Left renal pelvis (tissue), 4 donors: ENCODE measurements around the gene FZD8. TPM values are rescaled to one million over a fixed set of nuclear protein-coding genes. Genes with fewer than 3 reads are reported as not detected.

ENCODE experiments used
- DNase-seq, 4 donors: peaks; one replicate each; pipeline ENCODE4 v3.0.0-alpha.2; 2013; ENCODE audit warnings: low read depth in 4 of 4, low spot score in 3 of 4
- polyA plus RNA-seq, 4 donors: library from polyadenylated mRNA; unstranded; fragments of 120-200 nt; gene quantifications; one replicate each; pipeline ENCODE4 v1.2.1, GENCODE V29; 2013; ENCODE audit not compliant: insufficient read length in 4 of 4

FZD8 gene
- polyA plus RNA-seq, 4 donors, result 12.4 to 35.1 (median 14.0) TPM

- no peak for DNase-seq
Observed at GRCh38 chr10:35641676-35642034, 441 bp downstream of the FZD8 start.

GRCh38 chr10:35640951-35641675, 983 bp downstream of the FZD8 start:
- DNase-seq, result no peak

DNA sequence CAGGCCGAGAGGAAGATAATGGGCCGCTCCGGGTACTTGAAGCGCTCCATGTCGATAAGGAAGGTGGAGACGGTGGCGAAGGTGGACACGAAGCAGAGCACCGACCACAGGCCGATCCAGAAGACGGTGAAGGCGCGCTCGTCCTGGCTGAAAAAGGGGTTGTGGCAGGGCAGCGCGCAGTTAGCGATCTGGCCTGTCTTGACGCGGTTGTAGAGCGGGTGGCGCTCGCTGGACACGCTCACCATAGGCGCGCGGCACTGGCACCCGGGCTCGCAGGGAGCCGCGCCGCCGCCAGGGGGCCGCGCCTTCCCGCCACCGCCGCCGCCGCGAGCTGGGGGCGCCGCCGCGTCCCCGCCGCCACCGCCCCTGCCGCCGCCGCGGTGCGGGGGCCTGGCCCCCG, 1.6 kb downstream of the FZD8 start:
- no peak for DNase-seq

DNA sequence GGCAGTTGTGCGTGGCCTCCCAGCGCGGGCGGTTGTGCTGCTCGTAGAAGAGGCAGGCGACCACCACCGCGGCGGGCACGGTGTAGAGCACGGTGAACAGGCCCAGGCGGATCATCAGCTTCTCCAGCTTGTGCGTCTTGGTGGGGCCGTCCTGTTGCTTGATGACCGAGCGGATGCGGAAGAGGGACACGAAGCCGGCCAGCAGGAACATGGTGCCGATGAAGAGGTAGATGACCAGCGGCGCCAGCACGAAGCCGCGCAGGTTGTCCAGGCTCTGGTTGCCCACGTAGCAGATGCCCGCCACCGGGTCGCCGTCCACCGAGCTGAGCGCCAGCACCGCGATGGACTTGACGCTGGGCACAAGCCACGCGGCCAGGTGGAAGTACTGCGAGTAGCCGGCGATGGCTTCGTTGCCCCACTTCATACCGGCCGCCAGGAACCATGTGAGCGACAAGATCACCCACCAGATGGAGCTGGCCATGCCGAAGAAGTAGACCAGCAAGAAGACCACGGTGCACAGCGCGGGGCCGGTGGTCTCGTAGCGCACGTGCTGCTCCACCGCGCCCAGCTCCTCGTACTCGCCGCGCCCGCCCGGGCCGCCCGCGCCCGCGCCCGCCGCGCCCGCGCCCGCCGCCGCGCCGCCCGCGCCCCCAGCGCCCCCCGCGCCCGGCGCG, 2.2 kb downstream of the FZD8 start:
- no peak for DNase-seq

DNA sequence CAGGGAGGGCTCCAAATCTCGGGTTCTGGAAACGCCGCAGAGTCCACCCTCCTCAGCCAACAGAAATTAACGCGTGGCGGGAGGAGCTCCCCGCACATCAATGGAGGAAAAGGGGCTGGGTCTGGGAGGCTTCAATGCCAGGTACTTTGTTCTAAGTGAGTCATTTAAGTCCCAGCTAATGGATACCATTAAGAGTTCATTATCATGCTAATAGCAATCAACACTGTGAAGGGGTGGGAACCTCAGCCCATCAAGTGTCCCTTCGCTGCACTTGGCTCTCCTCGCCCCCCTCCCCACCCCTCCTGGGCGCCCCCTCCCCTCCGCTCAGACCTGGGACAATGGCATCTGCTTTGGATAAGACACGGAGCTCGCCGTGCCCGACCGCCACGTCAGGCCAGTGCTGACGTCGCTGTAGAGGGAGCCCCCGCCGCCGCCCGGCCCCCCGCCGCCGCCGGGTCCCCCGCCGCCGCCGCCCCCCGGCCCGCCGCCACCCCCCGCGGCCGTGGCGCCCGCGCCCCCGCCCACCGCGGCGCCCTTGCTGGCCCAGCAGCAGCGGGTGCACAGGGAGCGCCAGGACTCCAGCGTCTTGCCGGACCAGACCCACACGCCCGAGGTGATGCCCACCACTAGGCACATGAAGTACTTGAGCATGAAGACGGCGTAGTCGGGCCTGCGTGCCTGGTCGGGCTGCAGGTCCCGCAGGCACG, 2.9 kb downstream of the FZD8 start:
- DNase-seq, result no peak

GRCh38 chr10:35638101-35638500, 4.0 kb downstream of the FZD8 start:
- DNase-seq, result no peak

- DNase-seq, result no peak
Observed at GRCh38 chr10:35637462-35637861, 4.6 kb downstream of the FZD8 start.

DNA sequence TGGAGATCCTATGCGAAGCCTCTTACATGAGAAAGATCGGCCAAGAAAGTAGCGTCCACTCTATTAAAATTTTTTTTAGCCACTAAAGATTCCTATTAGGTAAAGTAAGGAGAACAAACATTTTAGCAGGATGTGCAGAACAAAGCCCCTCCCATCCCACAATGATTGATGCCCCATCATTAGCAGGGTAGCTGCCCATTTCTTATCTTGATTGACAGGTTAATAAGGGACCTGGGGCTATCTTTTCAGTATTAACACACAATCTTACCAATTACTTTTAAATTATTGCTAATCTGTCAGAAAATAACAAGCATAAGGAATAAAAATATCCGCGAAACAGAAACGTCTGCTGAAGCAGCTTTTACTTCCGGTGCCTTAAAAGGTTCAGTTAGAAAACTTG, 5.1 kb downstream of the FZD8 start:
- DNase-seq, result no peak

- DNase-seq, result no peak
Observed at GRCh38 chr10:35635576-35635975, 6.5 kb downstream of the FZD8 start.

- DNase-seq, result no peak
Observed at GRCh38 chr10:35633006-35633980, 8.8 kb downstream of the FZD8 start.

- DNase-seq, result no peak
Observed at GRCh38 chr10:35632027-35632426, 10.1 kb downstream of the FZD8 start.

DNA sequence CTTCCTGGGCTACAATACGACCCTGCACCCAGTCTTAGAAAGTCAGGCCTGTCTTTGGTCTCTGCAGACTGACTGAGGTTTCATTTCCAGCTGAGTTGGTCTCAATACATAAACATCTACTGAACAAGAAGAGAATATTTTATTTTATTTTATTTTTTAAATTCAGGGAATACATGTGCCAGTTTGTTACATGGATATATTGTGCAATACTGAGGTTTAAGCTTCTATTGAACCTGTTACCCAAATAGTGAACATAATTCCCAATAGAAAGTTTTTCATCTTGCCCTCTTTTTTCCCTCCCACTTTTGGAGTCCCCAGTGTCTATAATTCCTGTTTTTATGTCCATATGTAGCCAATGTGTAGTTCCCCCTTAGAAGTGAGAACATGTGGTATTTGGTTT, 10.7 kb downstream of the FZD8 start:
- no peak for DNase-seq

GRCh38 chr10:35626971-35627507, 15.1 kb downstream of the FZD8 start:
- no peak for DNase-seq

DNA sequence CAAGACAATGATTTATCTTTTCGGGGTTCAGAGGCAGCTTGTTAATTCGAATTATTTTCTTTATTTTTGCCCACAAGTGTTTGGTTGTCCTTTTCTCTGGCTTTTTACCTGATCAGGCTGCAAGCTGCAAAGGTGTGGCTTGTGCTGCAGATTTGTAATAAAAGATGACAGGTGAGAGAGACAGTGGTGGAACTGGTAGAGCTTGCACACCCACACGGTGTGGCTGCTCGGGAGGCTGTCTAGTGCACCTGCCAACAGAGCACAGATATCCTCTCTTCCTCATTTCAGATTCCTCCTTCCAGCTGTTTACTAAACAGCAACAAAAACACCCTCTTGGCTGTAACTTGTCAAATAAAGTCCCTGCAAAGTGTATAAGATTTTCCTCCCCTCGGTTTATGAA, 27.8 kb downstream of the FZD8 start:
- DNase-seq, result no peak

GRCh38 chr10:35613597-35614226, 28.4 kb downstream of the FZD8 start:
- DNase-seq, result no peak

- DNase-seq, result no peak
Observed at GRCh38 chr10:35613107-35613440, 29.0 kb downstream of the FZD8 start.

DNA sequence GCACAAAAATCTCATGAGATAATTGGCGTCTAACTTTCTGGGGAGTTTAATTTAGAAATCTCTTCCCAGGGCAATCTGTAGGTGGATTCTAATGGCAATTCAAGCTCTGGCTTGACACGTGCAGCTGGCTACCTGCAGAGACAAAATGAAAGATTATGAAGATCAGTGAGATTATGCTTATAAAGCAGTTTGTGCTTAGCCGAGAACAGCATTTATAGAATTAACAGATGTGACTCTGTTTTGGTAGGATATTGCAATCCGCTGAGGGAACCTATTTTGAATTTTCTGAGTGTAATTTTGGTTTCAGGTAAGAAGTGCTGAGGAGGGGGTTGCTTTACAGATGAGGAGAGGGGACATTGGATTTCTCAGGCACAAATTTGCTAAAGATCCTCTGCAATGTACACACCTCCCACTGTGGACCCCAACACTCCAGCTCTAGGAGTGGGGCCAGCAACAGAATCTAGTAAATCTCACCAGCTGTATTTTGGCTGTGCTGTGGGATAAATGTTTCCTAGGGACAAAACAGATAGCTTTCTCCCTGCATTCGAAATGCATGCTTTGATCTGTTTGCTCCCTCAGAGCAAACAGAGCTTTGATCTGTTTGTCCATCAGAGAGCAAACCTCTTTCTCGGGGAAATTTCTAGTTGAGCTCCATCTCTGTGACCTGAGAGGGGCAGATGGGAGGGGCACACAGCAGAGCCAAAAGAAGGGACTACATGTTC, 29.6 kb downstream of the FZD8 start:
- DNase-seq, result no peak

DNA sequence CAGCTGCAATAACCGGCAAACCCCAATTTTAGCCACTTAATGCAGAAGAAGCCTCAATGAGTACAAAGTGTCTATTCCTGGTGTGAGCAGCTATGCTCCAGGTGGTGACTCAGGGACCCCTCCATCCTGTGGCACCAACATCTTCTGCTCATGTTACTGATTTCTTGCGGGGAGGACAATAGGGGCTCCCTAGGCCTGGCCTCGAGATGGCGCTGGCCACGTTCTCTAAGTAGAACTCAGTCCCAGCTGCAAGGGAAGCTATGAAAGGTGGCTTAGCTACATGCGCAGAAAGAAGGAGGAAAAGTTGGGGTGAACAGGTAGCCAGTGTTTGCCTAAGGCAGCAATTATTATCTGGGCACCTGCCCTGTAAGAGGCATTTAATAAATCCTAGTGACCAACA, 30.3 kb downstream of the FZD8 start:
- no peak for DNase-seq

- no peak for DNase-seq
Observed at GRCh38 chr10:35608328-35608672, 33.8 kb downstream of the FZD8 start.
